GM18498 (cell line): ENCODE measurements around the gene KRT36.

Experiments used
- ATAC-seq: cut with Tn5 transposase; IDR thresholded peaks from one replicate; pipeline ENCODE4 v1.9.1; 2021; ENCODE audit warnings: mild to moderate bottlenecking, moderate library complexity; ENCODE audit not compliant: unreplicated experiment

KRT36 gene

DNA sequence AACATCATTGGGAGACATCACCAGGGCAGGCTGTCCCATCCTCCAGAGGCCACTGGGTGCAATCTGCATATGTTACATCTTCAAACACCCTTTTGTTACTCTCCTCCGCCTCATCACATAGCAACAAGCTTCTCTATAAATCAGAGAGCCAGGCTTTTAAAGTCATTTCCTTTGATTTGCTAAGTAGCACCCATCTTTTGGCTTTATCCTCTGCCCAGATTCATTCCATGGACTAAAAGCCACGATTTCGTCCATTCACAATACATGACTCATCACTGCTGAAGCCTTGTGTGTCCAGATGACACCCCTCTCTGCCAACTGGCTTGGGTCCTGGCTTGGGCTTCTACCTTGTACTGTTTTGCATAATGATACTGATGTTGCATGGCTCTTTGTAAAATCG lies 47.0 kb downstream of the KRT36 start:
- ATAC-seq, result no peak

DNA sequence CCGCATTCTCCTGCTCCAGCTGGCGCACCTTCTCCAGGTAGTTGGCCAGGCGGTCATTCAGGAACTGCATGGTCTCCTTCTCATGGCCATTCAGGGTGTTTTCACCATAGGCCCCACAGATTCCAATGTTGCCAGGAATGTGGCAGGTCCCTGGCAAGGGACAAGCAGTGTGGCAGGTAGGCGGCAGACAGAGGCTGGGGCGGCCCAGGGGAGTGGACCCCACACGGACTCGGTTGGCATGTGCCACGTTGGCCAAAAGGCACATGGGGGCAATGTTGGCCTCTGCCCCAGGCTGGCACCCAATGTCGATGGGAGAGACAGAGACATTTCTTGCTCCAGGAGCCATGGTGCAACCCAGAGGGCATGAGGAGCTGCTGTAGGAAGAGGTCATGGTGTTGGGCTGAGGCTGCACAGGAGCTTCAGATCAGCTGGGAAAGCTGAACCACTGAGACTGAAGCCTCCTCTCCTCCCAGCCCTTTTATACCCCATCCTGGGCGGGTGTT lies 49.1 kb downstream of the KRT36 start, which contains the start of gene KRT38:
KRT38 (minus strand) TSS at position 453 of the 503 bp plus-strand sequence; CDS start at position 391, 62 bp downstream.
- ATAC-seq, result no peak

DNA sequence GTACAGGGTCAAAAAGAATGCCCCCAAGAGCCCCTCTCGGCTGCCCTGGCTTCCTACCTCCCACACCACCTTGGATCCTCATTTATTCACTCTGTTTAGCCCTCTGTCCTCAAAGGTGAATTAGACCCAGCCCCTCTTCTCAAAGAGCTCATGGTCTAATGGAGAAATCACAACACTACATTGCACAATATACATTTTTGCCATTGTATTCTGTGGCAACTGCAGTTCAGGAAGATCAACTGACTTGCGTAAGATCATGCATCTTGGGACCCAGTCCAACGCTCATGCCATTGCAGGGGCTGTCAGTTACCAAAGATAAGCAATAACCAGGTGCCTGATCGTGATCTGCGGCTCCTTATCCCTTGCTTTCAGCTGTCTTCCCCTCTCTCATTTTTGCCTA lies 50.3 kb downstream of the KRT36 start:
- ATAC-seq, result no peak

DNA sequence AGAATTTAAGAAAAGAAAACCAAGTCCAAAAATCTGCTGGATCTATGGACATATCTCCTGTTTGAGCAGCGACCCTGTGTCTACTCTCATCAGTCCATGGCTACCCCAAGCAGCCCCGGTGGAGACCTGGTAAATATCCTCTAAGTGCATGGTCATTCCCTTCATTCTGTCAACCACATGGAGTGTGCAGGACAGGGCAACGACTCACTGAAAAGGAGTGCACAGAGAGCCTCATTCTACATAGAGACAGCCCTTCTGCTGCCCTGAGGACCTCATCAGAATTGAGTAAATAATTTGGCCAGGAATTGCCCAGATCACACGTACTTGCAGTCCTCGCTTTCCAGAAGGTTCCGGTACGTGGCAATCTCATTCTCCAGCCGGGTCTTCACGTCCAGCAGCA lies 51.9 kb downstream of the KRT36 start:
- ATAC-seq, result no peak

DNA sequence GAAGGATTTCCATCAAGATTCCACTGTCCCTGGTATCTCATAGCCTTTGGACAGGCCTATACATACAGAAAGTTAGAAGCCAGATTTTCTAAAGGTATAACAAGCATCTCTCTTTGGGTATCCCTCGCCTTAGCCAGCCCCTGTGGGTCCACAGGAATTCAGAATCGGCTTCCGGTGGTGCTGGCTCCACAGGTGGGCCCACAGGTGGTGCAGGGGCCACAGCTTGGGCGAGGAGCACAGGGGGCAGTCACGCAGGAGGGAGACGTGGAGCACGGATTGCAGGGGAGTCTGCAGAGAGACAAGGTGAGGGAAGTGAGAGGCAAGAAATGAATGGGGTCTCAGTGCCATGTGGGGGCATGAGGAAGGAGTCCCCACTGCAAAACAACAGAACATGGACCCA lies 52.5 kb downstream of the KRT36 start:
- no peak for ATAC-seq
